ENCODE measurements around the gene MEIOSIN.

MEIOSIN gene

DNA sequence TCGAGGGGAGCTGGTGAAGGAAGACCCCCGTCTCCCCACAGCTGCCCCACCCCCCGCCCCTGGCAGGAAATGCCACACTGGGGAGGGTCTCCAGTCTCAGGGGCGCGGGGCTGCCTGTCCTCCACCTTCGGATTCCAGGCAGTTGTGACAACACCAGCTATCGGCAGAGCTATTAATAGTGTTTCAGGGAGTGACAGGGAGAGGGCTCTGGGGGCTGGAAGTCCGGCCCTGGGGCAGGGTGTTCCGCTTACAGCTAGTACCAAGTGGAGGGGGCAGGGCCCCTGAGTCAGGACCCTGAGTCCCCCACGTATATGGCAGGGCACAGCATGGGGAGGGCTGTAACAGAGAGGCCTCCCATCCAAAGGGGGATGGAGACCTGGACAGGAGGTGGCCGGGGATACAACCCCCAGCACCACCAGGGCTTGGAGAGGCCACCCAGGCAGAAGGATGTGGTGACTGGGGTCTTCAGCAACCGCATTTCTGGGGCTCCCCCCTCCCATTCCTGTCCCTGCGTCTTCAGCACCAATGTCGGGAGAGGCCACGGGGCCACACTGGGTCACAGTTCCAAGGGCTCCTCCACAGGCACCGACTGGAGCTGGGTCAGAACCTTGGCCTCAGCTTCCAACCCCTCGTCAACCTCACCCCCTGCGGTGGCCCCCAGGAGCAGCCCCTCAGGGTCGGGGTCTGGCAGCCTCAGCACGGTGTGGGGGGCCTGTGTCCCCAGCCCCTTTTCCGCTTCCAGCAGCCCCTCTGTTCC is 31.9 kb downstream of the MEIOSIN start:
- no peak for DNase-seq (ENCODE audit: low spot score)

DNA sequence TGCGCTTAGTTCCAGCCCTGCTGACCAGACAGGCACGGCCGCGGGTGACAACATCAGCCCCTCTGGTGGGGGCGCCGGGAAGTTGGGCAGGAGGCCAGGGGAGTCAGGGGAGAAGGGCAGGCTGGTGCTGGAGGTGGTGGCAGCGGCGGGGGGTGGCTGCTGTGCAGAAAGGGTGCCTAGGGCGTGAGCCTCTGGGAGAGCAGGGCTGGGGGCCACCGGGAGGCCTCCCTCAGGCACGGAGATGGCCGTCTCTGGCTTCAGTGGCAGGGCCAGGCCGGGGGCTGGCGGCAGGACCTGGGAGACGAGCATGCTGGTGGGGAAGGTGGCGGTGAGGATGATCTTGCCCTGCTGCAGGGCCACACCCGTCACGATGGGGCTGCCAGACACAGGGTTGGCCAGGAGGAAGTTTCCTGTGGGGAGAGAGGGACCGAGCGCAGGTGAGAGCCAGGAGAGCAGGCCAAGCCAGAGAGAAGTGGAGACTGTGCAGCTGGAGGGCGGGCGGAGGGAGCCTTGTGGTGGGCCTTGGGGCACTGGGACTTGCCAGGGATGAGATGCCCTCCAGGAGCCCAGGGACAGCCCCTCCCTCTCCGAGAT is 32.6 kb downstream of the MEIOSIN start:
- no peak for DNase-seq (ENCODE audit: low spot score)

DNA sequence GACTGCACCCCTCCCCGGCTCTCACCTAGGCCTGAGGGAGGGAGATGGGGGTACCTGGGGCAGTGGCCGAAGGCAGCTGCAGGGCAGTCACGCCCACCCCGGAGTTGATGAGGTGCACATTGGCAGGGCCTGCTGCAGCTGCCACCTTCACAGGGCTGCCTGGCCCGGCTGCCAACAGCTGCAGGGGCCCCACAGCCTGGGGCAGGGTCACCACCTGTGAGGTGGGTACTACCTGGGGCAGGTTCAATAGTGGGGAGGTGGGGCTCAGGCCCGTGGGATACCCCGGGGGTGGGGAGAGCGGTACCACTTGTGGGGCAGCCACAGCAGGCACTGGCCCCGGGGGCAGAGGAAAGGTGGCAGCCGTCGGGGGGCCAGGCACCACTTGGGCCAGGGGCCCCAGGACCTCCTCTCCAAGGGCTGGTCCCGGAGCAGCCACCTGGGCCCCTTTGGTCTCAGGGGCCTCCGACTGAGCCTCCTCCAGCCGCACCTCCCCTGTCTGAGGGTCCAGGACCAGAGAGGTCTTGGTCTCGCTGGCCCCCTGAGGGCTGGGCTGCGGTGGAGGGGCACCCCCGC is 33.1 kb downstream of the MEIOSIN start:
- DNase-seq (ENCODE audit: low spot score), result no peak

DNA sequence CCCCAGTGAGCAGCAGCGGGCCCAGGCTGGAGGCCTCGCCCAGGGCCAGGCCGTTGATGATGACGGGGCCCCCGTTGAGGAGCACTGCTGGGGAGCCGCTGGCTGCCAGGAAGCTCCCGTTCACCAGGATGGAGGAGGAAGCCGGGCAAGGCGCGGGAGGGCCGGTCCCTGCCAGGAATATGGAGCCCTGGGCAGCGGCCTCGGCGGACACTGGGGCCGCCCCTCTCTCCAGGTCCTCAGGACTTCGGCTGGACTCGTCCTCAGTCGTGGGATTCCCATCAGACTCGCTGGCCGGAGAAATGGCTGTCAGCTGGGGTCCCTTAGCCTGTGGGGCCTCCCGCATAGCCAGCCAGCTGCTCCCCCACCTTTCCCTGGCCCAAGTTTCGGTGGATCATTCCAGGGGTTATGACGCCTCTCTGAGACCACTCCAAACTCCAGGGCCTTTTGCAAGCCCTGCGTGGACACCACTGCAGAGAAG is 33.7 kb downstream of the MEIOSIN start:
- DNase-seq (ENCODE audit: low spot score), result no peak

DNA sequence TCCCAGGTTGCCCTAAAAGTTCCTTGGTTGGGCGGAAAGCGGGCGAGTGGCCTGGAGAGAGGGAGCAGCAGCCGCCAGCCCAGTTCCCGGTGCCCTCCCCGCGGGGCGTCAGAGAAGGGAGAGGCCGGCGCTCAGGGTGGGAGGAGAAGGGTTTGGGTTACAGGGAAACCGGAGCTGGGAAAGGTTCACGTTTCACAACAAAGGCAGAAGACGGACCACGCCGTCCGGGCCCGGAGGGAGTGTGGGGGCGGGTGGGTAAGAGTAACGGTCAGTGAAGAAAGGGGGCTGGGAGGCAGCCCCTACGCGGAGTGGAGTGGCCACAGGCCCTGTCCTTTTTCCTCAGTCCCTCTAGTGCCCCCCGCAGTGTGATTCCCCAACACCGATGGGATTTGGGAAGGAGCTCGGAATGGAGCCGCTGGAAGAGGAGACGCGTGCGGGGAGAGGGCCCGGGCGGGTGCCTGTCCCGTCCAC is 34.2 kb downstream of the MEIOSIN start:
- DNase-seq (ENCODE audit: low spot score), result no peak

DNA sequence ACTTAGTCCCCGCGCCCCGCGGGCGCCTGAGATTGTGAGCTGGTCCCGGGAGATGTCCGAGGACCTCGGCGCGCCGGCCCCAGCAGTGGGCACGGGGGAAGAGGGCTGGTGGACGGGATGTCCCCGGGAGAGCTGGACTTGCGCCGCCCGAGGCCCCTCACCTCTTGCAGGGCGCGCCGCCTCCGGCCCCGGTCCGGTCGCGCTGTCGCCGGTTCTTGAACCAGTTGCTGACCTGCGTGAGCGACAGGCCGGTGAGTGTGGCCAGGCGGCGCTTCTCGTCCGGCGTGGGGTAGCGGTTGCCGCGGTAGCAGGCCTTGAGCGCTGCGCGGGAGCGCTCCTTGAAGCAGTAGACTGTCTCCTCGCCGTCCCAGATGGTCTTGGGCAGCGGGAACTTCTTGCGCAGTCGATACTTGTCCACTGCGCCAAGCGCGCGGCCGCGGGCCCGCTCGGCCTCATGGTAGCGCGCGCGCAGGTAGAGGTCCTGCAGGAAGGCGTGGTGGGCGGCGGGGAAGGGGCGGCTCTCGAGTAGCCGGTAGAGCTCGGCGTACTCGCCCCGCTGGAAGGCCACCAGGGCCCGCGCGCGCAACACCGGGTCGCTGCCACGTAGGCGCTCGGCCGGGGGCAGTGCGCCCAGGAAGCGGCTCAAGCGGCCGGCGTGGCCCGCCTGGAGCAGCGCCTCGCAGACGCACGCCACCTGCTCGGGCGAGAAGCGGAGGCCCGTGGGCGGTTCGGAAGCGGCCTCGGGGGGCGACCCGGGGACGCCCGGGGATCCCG is 34.8 kb downstream of the MEIOSIN start:
- no peak for DNase-seq (ENCODE audit: low spot score)

DNA sequence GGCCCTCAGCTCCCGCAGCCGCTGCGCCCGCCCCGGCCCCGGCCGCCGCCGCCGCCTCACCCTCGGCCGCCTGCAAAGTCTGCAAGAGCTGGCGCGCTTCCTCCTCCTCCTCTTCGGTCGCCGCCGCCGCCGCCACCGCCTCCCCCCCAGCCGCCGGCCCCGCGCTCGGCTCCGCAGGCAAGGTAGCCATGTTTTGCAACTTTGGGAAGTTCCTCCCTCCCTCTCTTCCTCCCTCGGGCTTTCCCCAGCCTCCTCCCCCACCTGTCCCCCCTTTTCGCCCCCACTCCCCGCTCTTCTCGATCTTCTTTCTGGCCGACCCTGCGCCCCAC is 35.4 kb downstream of the MEIOSIN start:
- no peak for DNase-seq (ENCODE audit: low spot score)

DNA sequence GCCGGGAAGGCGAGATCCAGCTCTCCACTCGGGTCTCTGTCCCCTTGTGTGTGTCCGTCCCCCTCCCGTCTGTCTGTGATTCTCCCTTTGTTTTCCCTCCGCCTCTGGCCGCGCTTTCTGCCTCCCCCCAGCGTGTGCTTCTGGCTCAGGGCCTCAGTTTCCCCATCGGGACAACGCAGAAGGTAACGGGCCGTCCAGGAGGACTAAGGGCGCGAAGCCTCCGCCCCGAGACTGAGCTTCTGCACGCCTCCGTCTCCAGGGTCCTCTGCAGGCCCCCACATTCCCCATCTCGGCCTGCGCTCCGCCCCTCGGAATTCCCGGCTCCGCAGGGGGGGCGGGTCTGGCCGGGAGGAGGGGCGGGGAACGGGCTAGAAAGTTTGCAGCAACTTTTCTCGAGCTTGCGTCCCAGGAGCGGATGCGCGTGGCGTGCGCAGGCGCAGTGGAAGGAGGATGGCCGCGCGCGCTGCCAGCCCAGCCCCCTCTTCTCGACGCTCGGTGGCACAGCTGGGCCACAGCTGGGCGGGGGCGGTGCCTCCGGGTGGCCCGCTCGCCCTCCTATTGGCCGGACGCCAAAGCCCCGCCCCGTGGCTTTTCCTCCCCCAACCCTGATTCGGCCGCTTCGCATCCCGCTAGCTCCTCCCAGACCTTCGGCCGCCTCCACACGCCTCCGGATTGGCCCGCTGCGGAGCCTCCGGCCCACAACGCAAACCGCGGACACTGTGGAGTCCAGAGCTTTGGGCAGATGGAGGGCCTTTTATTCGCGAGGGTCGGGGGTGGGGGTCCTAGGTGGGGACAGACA is 35.9 kb downstream of the MEIOSIN start, which contains the start of gene SIX5:
Gene SIX5, minus strand, starts transcription at position 269 of the 799 bp plus-strand sequence. CDS start 408 bp downstream, outside the sequence.
- peak; percentile 95 for DNase-seq (ENCODE audit: low spot score)

DNA sequence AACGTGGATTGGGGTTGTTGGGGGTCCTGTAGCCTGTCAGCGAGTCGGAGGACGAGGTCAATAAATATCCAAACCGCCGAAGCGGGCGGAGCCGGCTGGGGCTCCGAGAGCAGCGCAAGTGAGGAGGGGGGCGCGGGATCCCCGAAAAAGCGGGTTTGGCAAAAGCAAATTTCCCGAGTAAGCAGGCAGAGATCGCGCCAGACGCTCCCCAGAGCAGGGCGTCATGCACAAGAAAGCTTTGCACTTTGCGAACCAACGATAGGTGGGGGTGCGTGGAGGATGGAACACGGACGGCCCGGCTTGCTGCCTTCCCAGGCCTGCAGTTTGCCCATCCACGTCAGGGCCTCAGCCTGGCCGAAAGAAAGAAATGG is 36.6 kb downstream of the MEIOSIN start:
- DNase-seq (ENCODE audit: low spot score), result peak; percentile 67

DNA sequence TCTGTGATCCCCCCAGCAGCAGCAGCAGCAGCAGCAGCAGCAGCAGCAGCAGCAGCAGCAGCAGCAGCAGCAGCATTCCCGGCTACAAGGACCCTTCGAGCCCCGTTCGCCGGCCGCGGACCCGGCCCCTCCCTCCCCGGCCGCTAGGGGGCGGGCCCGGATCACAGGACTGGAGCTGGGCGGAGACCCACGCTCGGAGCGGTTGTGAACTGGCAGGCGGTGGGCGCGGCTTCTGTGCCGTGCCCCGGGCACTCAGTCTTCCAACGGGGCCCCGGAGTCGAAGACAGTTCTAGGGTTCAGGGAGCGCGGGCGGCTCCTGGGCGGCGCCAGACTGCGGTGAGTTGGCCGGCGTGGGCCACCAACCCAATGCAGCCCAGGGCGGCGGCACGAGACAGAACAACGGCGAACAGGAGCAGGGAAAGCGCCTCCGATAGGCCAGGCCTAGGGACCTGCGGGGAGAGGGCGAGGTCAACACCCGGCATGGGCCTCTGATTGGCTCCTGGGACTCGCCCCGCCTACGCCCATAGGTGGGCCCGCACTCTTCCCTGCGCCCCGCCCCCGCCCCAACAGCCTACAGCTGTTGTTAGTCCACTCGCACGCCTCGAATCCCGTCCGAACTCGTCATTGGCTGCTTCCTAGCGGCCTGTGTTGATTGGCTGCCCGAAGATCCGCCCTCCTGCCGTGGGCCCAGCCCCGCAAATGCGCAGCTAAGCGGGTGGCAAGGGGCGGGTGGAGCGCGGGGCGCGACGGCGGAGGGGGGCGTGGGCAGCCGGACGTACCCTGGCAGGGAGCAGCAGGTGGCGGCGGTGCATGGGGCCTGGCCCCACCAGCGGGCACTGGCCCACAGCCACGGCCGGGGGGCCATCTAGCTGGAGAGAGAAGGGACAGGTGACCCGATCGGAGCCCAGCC is 37.2 kb downstream of the MEIOSIN start:
- peak; percentile 96 for DNase-seq (ENCODE audit: low spot score)

DNA sequence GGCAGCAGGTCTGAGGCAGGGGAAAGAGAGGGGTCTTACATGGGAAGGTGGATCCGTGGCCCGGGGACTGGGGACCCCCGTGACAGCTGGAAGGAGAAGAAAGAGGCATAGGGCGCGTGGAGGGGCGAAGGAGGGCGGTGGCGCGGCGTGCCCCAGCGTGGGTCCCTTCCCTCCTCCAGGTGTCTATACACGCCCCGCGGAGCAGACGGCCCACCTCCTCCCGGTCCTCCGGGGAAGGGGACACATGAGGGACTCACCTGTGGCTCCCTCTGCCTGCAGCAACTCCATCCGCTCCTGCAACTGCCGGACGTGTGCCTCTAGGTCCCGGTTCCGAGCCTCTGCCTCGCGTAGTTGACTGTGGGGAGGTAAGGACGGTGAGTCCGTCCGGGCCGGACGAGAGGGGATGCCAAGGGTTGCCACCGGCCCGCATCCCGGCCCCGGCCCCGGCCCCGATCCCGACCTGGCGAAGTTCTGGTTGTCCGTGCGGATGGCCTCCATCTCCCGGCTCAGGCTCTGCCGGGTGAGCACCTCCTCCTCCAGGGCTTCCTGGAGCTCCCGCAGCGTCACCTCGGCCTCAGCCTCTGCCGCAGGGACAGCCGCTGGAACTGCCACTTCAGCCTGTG is 38.2 kb downstream of the MEIOSIN start:
- DNase-seq (ENCODE audit: low spot score), result no peak

DNA sequence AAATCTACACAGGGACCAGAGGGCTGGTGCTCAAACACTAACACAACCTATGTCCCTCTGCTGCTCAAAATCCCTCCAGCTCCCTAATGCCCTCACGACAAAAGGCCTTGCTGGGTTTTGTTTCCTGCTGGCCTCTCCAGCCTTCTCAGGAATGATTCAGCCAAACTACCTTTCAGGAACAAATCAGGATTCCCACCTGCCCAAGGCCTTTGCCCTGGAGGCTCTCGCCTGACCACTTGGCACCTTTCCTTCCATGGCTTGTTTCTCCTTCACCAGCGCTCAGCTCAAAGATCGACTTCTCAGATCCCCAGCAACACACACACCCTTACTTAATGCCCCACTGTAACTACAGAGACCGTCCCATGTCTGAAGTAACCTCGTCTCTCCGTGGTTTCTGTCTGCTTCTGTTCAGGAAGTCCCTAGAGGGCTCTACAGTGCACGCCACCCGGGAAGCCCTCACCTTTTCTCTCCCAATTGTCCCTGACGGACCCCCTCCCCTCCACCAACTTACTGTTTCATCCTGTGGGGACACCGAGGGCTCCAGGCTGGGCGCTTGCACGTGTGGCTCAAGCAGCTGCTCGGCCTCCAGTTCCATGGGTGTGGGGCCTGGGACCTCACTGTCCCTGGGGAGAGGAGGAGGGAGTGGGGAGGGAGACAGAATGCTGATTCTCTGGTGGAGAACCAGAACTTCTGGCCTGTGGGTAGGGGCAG is 39.0 kb downstream of the MEIOSIN start:
- DNase-seq (ENCODE audit: low spot score), result no peak

DNA sequence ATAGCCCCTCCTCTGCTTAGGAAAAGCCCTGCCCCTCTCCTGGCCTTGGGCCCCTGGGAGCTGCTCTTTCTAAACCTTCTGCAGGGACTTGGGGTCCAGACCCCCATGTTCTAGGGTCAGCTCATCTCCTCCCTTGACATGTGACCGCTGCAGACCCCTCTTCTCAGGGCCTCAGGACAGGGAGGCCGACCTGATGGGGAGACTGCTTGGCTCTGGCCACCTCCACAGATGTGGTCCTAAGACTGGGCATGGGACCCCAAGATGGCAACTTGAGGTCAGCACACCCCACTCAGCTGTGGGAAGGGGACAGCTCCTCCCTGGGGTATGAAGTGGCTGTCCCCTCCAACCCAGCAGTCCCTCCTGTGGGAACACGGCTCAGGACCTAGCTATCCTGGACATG is 39.7 kb downstream of the MEIOSIN start:
- no peak for DNase-seq (ENCODE audit: low spot score)

DNA sequence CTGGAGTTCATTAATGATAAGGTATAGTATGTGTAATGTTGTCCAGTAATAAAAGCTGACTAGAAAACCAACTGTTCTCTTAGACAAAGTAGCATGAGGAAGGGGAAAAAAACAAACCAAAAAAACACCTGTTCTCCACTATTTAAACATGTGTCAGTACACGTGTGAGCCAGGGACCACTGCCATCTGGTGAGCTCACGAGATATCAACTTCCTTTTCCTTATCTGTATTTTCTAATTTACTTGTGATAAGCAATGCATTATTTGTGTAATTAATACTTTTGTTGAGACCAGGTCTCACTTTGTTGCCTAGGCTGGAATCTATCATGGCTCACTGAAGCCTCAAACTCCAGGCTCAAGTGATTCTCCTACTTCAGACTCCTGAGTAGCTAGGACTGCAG is 40.1 kb downstream of the MEIOSIN start:
- DNase-seq (ENCODE audit: low spot score), result no peak

DNA sequence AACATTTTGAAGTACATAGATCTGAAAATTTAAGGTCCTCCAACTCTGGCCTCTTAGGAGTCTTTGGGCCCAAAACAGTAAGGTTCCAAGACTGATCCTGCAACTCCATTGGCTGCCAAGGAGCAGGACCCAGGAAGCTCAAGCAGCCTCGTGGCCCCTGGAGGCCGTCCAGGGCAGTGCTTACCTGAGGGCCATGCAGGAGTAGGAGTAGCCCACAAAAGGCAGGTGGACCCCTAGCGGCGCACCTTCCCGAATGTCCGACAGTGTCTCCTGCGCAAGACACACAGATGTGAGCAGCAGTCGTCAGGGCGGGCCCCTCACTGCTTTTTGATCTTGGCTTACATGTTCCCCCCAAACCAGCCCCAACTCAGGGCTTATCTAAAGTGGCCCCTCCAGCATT is 41.5 kb downstream of the MEIOSIN start:
- DNase-seq (ENCODE audit: low spot score), result no peak

DNA sequence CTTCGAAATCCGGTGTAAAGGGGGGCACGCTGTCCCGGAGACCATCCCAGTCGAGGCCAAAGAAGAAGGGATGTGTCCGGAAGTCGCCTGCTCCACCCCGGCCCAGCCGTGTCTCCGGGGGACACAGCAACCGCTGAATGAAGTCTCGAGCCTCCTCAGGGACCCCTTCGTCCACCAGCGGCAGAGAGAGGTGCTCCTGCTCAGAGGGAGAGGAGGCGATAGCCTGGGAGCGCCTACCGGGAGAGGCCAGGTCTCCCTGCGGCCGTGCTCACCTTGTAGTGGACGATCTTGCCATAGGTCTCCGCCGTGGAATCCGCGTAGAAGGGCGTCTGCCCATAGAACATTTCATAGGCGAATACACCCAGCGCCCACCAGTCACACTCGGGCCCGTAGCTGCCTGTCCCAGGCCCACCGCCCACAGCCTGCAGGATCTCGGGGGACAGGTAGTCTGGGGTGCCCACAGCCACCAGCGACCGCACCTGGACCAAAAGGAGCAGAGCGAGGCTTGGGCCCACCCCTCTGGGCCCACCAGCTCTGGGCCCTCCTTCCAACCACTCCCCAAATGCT is 44.2 kb downstream of the MEIOSIN start:
- no peak for DNase-seq (ENCODE audit: low spot score)

DNA sequence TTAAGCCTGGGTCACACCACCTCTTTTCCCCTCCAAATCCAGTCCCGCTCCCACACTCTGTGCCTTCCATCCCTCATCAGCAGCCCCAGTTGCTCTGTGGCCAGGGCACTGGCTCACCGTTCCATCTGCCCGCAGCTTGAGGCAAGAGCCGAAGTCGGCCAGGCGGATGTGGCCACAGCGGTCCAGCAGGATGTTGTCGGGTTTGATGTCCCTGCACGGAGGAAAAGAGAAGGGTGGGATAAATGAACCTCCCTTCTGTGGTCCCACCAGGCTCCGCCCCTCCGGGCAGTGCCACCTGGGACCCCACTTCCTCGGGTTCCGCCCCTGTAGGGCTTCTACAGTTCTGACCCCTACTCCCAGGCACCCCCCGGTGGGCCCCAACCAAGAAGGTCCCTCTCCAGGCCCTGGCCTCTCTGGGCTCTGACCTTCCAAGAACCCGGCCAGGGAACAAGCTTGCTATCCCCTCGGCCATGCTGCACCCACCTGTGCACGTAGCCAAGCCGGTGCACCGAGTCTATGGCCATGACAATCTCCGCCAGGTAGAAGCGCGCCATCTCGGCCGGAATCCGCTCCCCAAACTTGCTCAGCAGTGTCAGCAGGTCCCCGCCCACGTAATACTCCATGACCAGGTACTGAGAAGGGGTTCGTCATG is 44.9 kb downstream of the MEIOSIN start:
- no peak for DNase-seq (ENCODE audit: low spot score)

All from Ammon's horn (tissue), 1 donor.